Mesothelial cell of epicardium (in vitro differentiated cells): Measurements from ENCODE around the gene GOLIM4. TPM values are rescaled to one million over a fixed set of nuclear protein-coding genes. Genes with fewer than 3 reads are reported as not detected.
"Not testable (repeated sequence)": the region's sequence is repeated elsewhere in the genome, so short reads cannot be mapped to it uniquely, and the experiment has no call there.

Source experiments
- DNase-seq, 2 experiments: peaks; one replicate each; pipeline ENCODE4 v3.0.0; 2021; ENCODE audit warnings: low spot score in 2 of 2; ENCODE audit not compliant: unreplicated experiment in 2 of 2
- H3K27ac Mint-ChIP-seq: 2 replicates; pipeline ENCODE4 v1.8.0; 2021; ENCODE audit warnings: mixed read lengths
- H3K27me3 Mint-ChIP-seq: 2 replicates; pipeline ENCODE4 v1.8.0; 2021; ENCODE audit warnings: low read depth, mixed read lengths
- H3K36me3 Mint-ChIP-seq: 2 replicates; pipeline ENCODE4 v1.8.0; 2021; ENCODE audit warnings: mixed read lengths
- H3K4me1 Mint-ChIP-seq: 2 replicates; pipeline ENCODE4 v1.8.0; 2021; ENCODE audit warnings: mixed read lengths
- H3K4me3 Mint-ChIP-seq: 2 replicates; pipeline ENCODE4 v1.8.0; 2021; ENCODE audit warnings: mild to moderate bottlenecking, moderate library complexity, mixed read lengths
- H3K9me3 Mint-ChIP-seq: 2 replicates; pipeline ENCODE4 v1.8.0; 2021; ENCODE audit warnings: mixed read lengths
- CTCF ChIP-seq: fragments of 200-600 bp; sonication (generic); IDR thresholded peaks from one replicate; pipeline ENCODE4 v1.5.0; 2021; ENCODE audit warnings: antibody characterized with exemption; ENCODE audit not compliant: unreplicated experiment
- total RNA-seq: library from RNA; stranded (reverse); gene quantifications from 3 replicates; pipeline ENCODE4 v1.2.1, GENCODE V29; 2021

Gene GOLIM4
- total RNA-seq, 1 donor from 2014 or later, result 93.7 TPM

- Mint-ChIP-seq H3K36me3 (peaks cover 66% of the 10 kb centered on the region), H3K9me3 (no peaks in the 10 kb centered on the region), H3K27me3 (no peaks in the 10 kb centered on the region), H3K27ac (no peak overlapping the region), H3K4me3 (no peak overlapping the region), H3K4me1 (peaks cover 25% of the 10 kb centered on the region)
- no peak for DNase-seq
- no peak for TF ChIP-seq CTCF
Measured at GRCh38 chr3:168026764-168027163, 69.0 kb downstream of the GOLIM4 start.

- Mint-ChIP-seq H3K27ac (no peak overlapping the region), H3K4me3 (no peak overlapping the region), H3K4me1 (peaks cover 17% of the 10 kb centered on the region), H3K36me3 (peaks cover 69% of the 10 kb centered on the region), H3K9me3 (no peaks in the 10 kb centered on the region), H3K27me3 (no peaks in the 10 kb centered on the region)
- no peak for TF ChIP-seq CTCF
- DNase-seq, result no peak
Measured at GRCh38 chr3:168025076-168025475, 70.6 kb downstream of the GOLIM4 start.

- peaks cover 74% of the 10 kb centered on the region for H3K36me3 Mint-ChIP-seq
- no peak for TF ChIP-seq CTCF
- H3K27ac Mint-ChIP-seq, result no peak overlapping the region
- no peaks in the 10 kb centered on the region for H3K27me3 Mint-ChIP-seq
- DNase-seq, result no peak
- no peak overlapping the region for H3K4me3 Mint-ChIP-seq
- no peaks in the 10 kb centered on the region for H3K9me3 Mint-ChIP-seq
- peaks cover 13% of the 10 kb centered on the region for H3K4me1 Mint-ChIP-seq
Measured at GRCh38 chr3:168024537-168024941, 71.2 kb downstream of the GOLIM4 start.

GRCh38 chr3:168021737-168022450 lies 73.8 kb downstream of the GOLIM4 start:
- no peak for TF ChIP-seq CTCF
- no peaks in the 10 kb centered on the region for H3K9me3 Mint-ChIP-seq
- H3K27ac Mint-ChIP-seq, result peak overlapping the region; percentile 62
- H3K4me3 Mint-ChIP-seq, result no peak overlapping the region
- H3K27me3 Mint-ChIP-seq, result no peaks in the 10 kb centered on the region
- H3K4me1 Mint-ChIP-seq, result peaks cover 11% of the 10 kb centered on the region
- H3K36me3 Mint-ChIP-seq, result peaks cover 71% of the 10 kb centered on the region
- no peak for DNase-seq

GRCh38 chr3:168011280-168011679 lies 84.4 kb downstream of the GOLIM4 start:
- DNase-seq, H3K4me3 Mint-ChIP-seq: not testable (repeated sequence)
- H3K36me3 Mint-ChIP-seq, result peaks cover 31% of the 10 kb centered on the region

GRCh38 chr3:168006584-168006983 lies 89.1 kb downstream of the GOLIM4 start:
- no peak overlapping the region for H3K4me3 Mint-ChIP-seq
- H3K9me3 Mint-ChIP-seq, result peaks cover 26% of the 10 kb centered on the region
- TF ChIP-seq CTCF, result no peak
- H3K4me1 Mint-ChIP-seq, result no peaks in the 10 kb centered on the region
- peaks cover 27% of the 10 kb centered on the region for H3K36me3 Mint-ChIP-seq
- no peak for DNase-seq
- H3K27ac Mint-ChIP-seq, result no peak overlapping the region
- no peaks in the 10 kb centered on the region for H3K27me3 Mint-ChIP-seq

More at GRCh38 chr3:168011280-168011679, 84.4 kb downstream of the GOLIM4 start:
- not testable (repeated sequence) for H3K27me3 Mint-ChIP-seq, H3K27ac Mint-ChIP-seq, H3K9me3 Mint-ChIP-seq, H3K4me1 Mint-ChIP-seq
